ENCODE data around the gene KIAA0753. TPM values are rescaled to one million over a fixed set of nuclear protein-coding genes. Genes with fewer than 3 reads are reported as not detected.

Gene KIAA0753
- total RNA-seq, 1 experiment from 2014 or later, result 6.9 TPM

GRCh38 chr17:6611231-6611630 lies 29.3 kb downstream of the KIAA0753 start:
- Histone ChIP-seq H3K79me2 (ENCODE audit: low read length) (no peaks in the 10 kb centered on the region), H3K9me3 (ENCODE audit: low read length) (no peaks in the 10 kb centered on the region), H3K4me2 (ENCODE audit: low read length) (no peak overlapping the region), H3K9ac (ENCODE audit: low read length) (no peak overlapping the region), H3K4me1 (ENCODE audit: insufficient read depth, low read length) (peaks cover 16% of the 10 kb centered on the region), H4K20me1 (ENCODE audit: low read length) (no peaks in the 10 kb centered on the region), H3K4me3 (ENCODE audit: low read length) (no peak overlapping the region), H3K36me3 (ENCODE audit: low read depth, low read length) (peaks cover 25% of the 10 kb centered on the region), H2AFZ (ENCODE audit: low read length) (no peak overlapping the region), H3K9me2 (replicated peaks; ENCODE audit: low read length) (no peaks in the 10 kb centered on the region), H3K27me3 (ENCODE audit: low read length) (no peaks in the 10 kb centered on the region), H3K27ac (ENCODE audit: low read length) (no peak overlapping the region), H3F3A (ENCODE audit: low read length, unreplicated experiment) (no peaks in the 10 kb centered on the region)
- ATAC-seq (no peak), DNase-seq (no peak)
- intact Hi-C loops (cut with micrococcal nuclease), result no loop called here
- CTCF ChIA-PET, result no interaction called here
- TF ChIP-seq CTCF (conservative IDR thresholded peaks at IDR 0.05; ENCODE audit: low read depth, low read length), result no peak
- TF ChIP-seq EZH2phosphoT487 (IDR thresholded peaks at IDR 0.05; ENCODE audit: borderline replicate concordance, low read length), result no peak
- no peak for TF ChIP-seq EZH2 (IDR thresholded peaks at IDR 0.05; ENCODE audit: low read length, unreplicated experiment)
- POLR2A ChIA-PET (ENCODE audit: unreplicated experiment), result no interaction called here
- BruUV-seq (replicated peaks), result no TSS peak

- H3K79me2 ChIP-seq (ENCODE audit: low read length), result no peaks in the 10 kb centered on the region
- H3K9me3 ChIP-seq (ENCODE audit: low read length), result no peaks in the 10 kb centered on the region
- no peak overlapping the region for H2AFZ ChIP-seq (ENCODE audit: low read length)
- TF ChIP-seq EZH2phosphoT487 (IDR thresholded peaks at IDR 0.05; ENCODE audit: borderline replicate concordance, low read length), result no peak
- TF ChIP-seq CTCF (conservative IDR thresholded peaks at IDR 0.05; ENCODE audit: low read depth, low read length), result no peak
- no peak for TF ChIP-seq EZH2 (IDR thresholded peaks at IDR 0.05; ENCODE audit: low read length, unreplicated experiment)
- H3K36me3 ChIP-seq (ENCODE audit: low read depth, low read length), result peaks cover 30% of the 10 kb centered on the region
- POLR2A ChIA-PET (ENCODE audit: unreplicated experiment), result no interaction called here
- H3K9ac ChIP-seq (ENCODE audit: low read length), result no peak overlapping the region
- no peak for ATAC-seq
- no peak overlapping the region for H3K4me2 ChIP-seq (ENCODE audit: low read length)
- DNase-seq, result no peak
- CTCF ChIA-PET, result no interaction called here
- H4K20me1 ChIP-seq (ENCODE audit: low read length), result no peaks in the 10 kb centered on the region
- H3K27me3 ChIP-seq (ENCODE audit: low read length), result no peaks in the 10 kb centered on the region
- no TSS peak for BruUV-seq (replicated peaks)
- H3F3A ChIP-seq (ENCODE audit: low read length, unreplicated experiment), result no peaks in the 10 kb centered on the region
- no peak overlapping the region for H3K4me3 ChIP-seq (ENCODE audit: low read length)
- intact Hi-C loops (cut with micrococcal nuclease), result no loop called here
- peaks cover 16% of the 10 kb centered on the region for H3K4me1 ChIP-seq (ENCODE audit: insufficient read depth, low read length)
- no peak overlapping the region for H3K27ac ChIP-seq (ENCODE audit: low read length)
- H3K9me2 ChIP-seq (replicated peaks; ENCODE audit: low read length), result no peaks in the 10 kb centered on the region
Observed at GRCh38 chr17:6610011-6610410, 30.5 kb downstream of the KIAA0753 start.

- peaks cover 16% of the 10 kb centered on the region for H3K4me1 ChIP-seq (ENCODE audit: insufficient read depth, low read length)
- no peaks in the 10 kb centered on the region for H3K27me3 ChIP-seq (ENCODE audit: low read length)
- no peak overlapping the region for H3K9ac ChIP-seq (ENCODE audit: low read length)
- H3K4me3 ChIP-seq (ENCODE audit: low read length), result no peak overlapping the region
- H3K27ac ChIP-seq (ENCODE audit: low read length), result peak overlapping the region; percentile 40
- no peaks in the 10 kb centered on the region for H3K79me2 ChIP-seq (ENCODE audit: low read length)
- H3K9me3 ChIP-seq (ENCODE audit: low read length), result no peaks in the 10 kb centered on the region
- ATAC-seq (peak; percentile 90), DNase-seq (peak; percentile 84)
- no peaks in the 10 kb centered on the region for H3F3A ChIP-seq (ENCODE audit: low read length, unreplicated experiment)
- TF ChIP-seq CTCF (conservative IDR thresholded peaks at IDR 0.05; ENCODE audit: low read depth, low read length) (no peak), EZH2phosphoT487 (IDR thresholded peaks at IDR 0.05; ENCODE audit: borderline replicate concordance, low read length) (no peak), EZH2 (IDR thresholded peaks at IDR 0.05; ENCODE audit: low read length, unreplicated experiment) (no peak)
- H2AFZ ChIP-seq (ENCODE audit: low read length), result no peak overlapping the region; the same call in 1 of the 2 replicates
- intact Hi-C loops (cut with micrococcal nuclease), result no loop called here
- ChIA-PET CTCF (no interaction called here), POLR2A (ENCODE audit: unreplicated experiment) (no interaction called here)
- H3K9me2 ChIP-seq (replicated peaks; ENCODE audit: low read length), result no peaks in the 10 kb centered on the region
- H3K4me2 ChIP-seq (ENCODE audit: low read length), result no peak overlapping the region; the same call in 1 of the 2 replicates
- peaks cover 30% of the 10 kb centered on the region for H3K36me3 ChIP-seq (ENCODE audit: low read depth, low read length)
- H4K20me1 ChIP-seq (ENCODE audit: low read length), result no peaks in the 10 kb centered on the region
- no TSS peak for BruUV-seq (replicated peaks)
Observed at GRCh38 chr17:6608321-6608720, 32.2 kb downstream of the KIAA0753 start.
